ENCODE measurements around the gene OPN1LW.
"Not testable (repeated sequence)": the region's sequence is repeated elsewhere in the genome, so short reads cannot be mapped to it uniquely, and the experiment has no call there.

The OPN1LW gene

DNA sequence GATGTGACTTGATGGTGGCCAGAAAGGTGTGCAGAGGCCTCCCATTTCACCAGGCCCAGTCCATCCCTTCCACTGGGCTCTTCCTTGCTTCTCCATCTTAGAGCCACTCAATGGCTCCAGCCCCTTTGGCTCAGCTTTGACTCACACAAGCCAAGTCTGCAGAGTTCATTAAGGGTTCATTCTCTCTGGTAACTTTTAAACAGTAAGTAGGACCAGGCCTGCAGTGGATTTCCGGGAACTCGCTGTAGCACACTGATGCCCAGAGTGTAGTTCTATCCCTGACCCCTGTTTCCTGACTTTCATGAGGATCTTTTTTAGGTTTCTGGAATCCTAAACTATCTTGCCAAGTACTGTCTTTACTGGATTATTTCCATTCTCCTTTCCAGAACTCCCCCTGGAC, 50.3 kb downstream of the OPN1LW start:
- DNase-seq; intact Hi-C loops (cut with DNase I): not testable (repeated sequence)

DNA sequence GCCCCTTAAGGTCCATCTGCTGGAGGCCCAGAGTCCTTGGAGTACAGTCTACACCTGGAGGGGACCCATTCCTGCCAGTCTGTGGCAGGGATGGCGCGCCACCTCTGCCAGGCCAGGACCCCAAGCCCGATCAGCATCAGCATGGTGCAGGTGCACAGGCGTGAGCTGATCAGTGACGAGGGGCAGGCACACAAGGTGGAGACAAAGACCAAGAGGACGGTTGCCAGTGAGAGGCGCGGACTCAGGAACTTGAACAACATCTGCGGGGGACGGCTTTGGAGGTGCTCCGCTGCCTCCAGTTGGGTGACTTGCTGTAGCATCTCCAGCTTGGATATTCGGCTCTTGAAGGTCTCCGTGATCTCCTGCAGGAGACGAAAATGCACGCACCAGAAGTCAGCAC, 52.4 kb downstream of the OPN1LW start:
- DNase-seq; intact Hi-C loops (cut with DNase I): not testable (repeated sequence)
